BJ (cell line): ENCODE measurements around the gene DNM2. TPM values are rescaled to one million over a fixed set of nuclear protein-coding genes. Genes with fewer than 3 reads are reported as not detected.
"Not testable (repeated sequence)": the region's sequence is repeated elsewhere in the genome, so short reads cannot be mapped to it uniquely, and the experiment has no call there.

Experiments used
- CTCF ChIA-PET: fragments of 350-600 bp; formaldehyde crosslinking; extraction: SDS; loops from one replicate; lab custom pipeline; 2021; ENCODE audit warnings: antibody characterized with exemption, inconsistent platforms; lab: Yijun Ruan, JAX
- POLR2A ChIA-PET: fragments of 300-600 bp; sonication (Branson Sonifier 250); formaldehyde crosslinking; extraction: SDS; loops from one replicate; lab custom pipeline; 2021; ENCODE audit warnings: antibody characterized with exemption; lab: Charles Lee
- DNase-seq: peaks from one replicate; pipeline ENCODE4 v3.0.0-alpha.2; 2011; ENCODE audit warnings: low read depth
- H3K27me3 ChIP-seq: 2 replicates; pipeline ENCODE4 v1.6.0; 2011; ENCODE audit warnings: low read length; ENCODE audit not compliant: control insufficient read depth, insufficient read depth
- H3K36me3 ChIP-seq: 2 replicates; pipeline ENCODE4 v1.5.1; 2011; ENCODE audit warnings: low read length; ENCODE audit not compliant: control insufficient read depth, insufficient read depth
- H3K4me3 ChIP-seq: 2 replicates; pipeline ENCODE4 v1.5.1; 2011; ENCODE audit warnings: low read depth, mild to moderate bottlenecking, control low read depth, low read length
- CTCF ChIP-seq: IDR thresholded peaks from 2 replicates; pipeline ENCODE4 v1.5.1; 2011; ENCODE audit warnings: low read depth, mild to moderate bottlenecking, control low read depth, inconsistent platforms, low read length, moderate library complexity; ENCODE audit not compliant: insufficient read depth
- polyA minus RNA-seq: library from RNA; depleted of rRNA, polyadenylated mRNA; stranded (reverse); fragments of >200 nt; gene quantifications from 2 replicates; pipeline ENCODE4 v1.2.3, GENCODE V29; 2011; rRNA and poly(A)+ RNA removed
- polyA plus RNA-seq: library from polyadenylated mRNA; depleted of rRNA; stranded (reverse); fragments of >200 nt; gene quantifications from 2 replicates; pipeline ENCODE4 v1.2.3, GENCODE V29; 2011; rRNA removed

The DNM2 gene
- 43.5 and 64.2 TPM in 2 replicates for polyA plus RNA-seq
- 110 and 151 TPM in 2 replicates for polyA minus RNA-seq

GRCh38 chr19:10717356-10718204, at the start of gene DNM2:
Gene DNM2, plus strand, starts transcription at chr19:10718079. Its CDS starts 164 bp downstream, at chr19:10718243.
- ChIA-PET CTCF (interaction anchor here (0.6 to 7.2 kb wide), 42 partner anchors 9 to 349 kb away, joined by 3 to 121 read pairs (median 4); partner anchors contain the start of genes CDC37, QTRT1 and TMED1), POLR2A (interaction anchor here (0.5 to 0.6 kb wide), 2 partner anchors 111 to 118 kb away, joined by 3 read pairs; partner anchors contain the start of gene TMED1)
- Histone ChIP-seq H3K4me3 (peak within 1 kb of the TSS; percentile 53), H3K27me3 (no peaks in the 10 kb centered on the region), H3K36me3 (peaks cover 6% of the 10 kb centered on the region)
- peak; percentile 100 for DNase-seq
- peak; percentile 80 for TF ChIP-seq CTCF

- POLR2A ChIA-PET = no interaction called here
- DNase-seq = no peak
These were observed 48.6 kb upstream of the DNM2 start for GRCh38 chr19:10669246-10669645.

GRCh38 chr19:10670182-10670581, 47.7 kb upstream of the DNM2 start:
- Histone ChIP-seq H3K4me3 (no peak overlapping the region), H3K27me3 (no peaks in the 10 kb centered on the region), H3K36me3 (peaks cover 20% of the 10 kb centered on the region)
- ChIA-PET CTCF (no interaction called here), POLR2A (no interaction called here)
- TF ChIP-seq CTCF = no peak
- DNase-seq = no peak

More at GRCh38 chr19:10669246-10669645, 48.6 kb upstream of the DNM2 start:
- CTCF ChIA-PET = no interaction called here
- Histone ChIP-seq H3K36me3 (peaks cover 20% of the 10 kb centered on the region), H3K4me3 (no peak overlapping the region), H3K27me3 (no peaks in the 10 kb centered on the region)
- TF ChIP-seq CTCF = no peak

GRCh38 chr19:10670876-10671804, 46.7 kb upstream of the DNM2 start:
- POLR2A ChIA-PET = no interaction called here
- no peak overlapping the region for H3K4me3 ChIP-seq
- no peak for DNase-seq
- peaks cover 24% of the 10 kb centered on the region for H3K36me3 ChIP-seq
- H3K27me3 ChIP-seq = no peaks in the 10 kb centered on the region; the same call in 1 of the 2 replicates
- no peak for TF ChIP-seq CTCF
- CTCF ChIA-PET = interaction anchor here (1.0 kb wide), 1 partner anchor 90 kb away, joined by 4 read pairs; no protein-coding TSS in a partner anchor

- CTCF ChIA-PET = interaction anchor here (1.0 kb wide), 1 partner anchor 90 kb away, joined by 4 read pairs; no protein-coding TSS in a partner anchor
- H3K36me3 ChIP-seq = peaks cover 23% of the 10 kb centered on the region
- POLR2A ChIA-PET, H3K4me3 ChIP-seq, H3K27me3 ChIP-seq, DNase-seq: not testable (repeated sequence)
These were observed 46.0 kb upstream of the DNM2 start for GRCh38 chr19:10671922-10672321.

GRCh38 chr19:10675214-10675613, 42.7 kb upstream of the DNM2 start:
- H3K4me3 ChIP-seq, DNase-seq, POLR2A ChIA-PET, H3K27me3 ChIP-seq: not testable (repeated sequence)
- peaks cover 42% of the 10 kb centered on the region for H3K36me3 ChIP-seq
- CTCF ChIA-PET = interaction anchor here (1.1 kb wide), 1 partner anchor 26 kb away, joined by 4 read pairs; the partner anchor contains the start of gene QTRT1
